GM19328 (cell line): ENCODE data around the gene VSIG8.
"Not testable (repeated sequence)": the region's sequence is repeated elsewhere in the genome, so short reads cannot be mapped to it uniquely, and the experiment has no call there.

ENCODE experiments used
- ATAC-seq: cut with Tn5 transposase; IDR thresholded peaks from one replicate; pipeline ENCODE4 v1.9.1; 2021; ENCODE audit warnings: mild to moderate bottlenecking, moderate library complexity; ENCODE audit not compliant: unreplicated experiment

VSIG8 gene, protein sequence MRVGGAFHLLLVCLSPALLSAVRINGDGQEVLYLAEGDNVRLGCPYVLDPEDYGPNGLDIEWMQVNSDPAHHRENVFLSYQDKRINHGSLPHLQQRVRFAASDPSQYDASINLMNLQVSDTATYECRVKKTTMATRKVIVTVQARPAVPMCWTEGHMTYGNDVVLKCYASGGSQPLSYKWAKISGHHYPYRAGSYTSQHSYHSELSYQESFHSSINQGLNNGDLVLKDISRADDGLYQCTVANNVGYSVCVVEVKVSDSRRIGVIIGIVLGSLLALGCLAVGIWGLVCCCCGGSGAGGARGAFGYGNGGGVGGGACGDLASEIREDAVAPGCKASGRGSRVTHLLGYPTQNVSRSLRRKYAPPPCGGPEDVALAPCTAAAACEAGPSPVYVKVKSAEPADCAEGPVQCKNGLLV

DNA sequence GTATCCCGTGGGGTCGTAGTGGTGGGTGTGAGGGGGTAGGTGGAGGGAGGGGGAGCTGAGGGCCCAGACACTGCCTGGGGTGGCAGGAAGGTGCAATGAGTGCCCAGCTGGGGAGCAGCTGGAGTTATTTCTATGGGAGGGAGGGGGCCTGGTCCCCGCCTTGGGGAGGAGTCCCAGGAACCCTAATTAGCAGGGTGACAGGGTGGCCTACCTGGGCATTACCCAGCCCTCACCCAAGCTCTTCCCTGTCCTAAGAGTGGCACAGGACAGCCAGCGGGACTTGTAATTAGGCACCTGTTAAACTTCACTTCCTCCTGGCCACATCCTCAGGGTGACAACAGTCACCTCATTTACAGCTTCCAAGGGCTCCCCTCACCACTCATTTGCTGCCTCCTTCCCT lies at the start of gene VSIG8:
VSIG8 (minus strand) TSS at position 101 of the 400 bp plus-strand sequence. CDS start 136 bp downstream, outside the sequence.
- ATAC-seq: no peak

DNA sequence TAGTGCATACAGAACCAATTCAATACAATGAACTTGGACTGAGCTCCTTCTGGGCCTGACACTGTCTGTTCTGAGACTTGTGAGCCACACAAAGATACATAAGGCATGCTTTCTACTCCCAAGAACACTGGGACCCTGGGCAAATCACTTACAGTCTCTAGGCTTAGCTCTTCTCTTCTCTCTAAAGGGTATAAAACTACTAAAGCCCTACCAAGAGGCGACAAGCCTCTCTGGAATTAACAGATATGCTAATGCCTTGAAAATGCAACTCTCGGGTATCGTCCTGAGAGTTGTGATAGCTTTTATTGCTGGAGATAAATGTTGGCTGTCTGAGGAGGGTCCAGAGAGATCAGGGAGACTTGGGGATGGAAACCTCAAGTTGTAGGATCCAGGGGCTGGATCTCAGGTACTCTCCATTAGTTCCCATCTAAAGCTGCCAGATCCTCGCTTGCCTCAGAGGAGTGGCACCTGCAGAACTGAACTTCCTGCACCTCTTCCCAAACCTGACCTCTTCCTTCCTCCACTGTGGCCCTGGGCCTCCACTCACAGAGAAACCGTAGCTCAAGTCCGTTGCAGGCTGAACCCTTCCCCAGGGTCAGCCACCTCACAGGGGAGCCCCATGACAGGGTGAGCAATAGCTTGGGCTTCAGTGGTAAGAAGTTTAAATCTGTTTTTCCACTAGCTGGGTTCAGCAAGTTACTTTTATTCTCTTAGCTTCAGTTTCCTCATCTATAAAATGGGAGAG lies 49.0 kb upstream of the VSIG8 start:
- no peak for ATAC-seq

- no peak for ATAC-seq
Measured at GRCh38 chr1:159908031-159908940, 45.8 kb upstream of the VSIG8 start.

DNA sequence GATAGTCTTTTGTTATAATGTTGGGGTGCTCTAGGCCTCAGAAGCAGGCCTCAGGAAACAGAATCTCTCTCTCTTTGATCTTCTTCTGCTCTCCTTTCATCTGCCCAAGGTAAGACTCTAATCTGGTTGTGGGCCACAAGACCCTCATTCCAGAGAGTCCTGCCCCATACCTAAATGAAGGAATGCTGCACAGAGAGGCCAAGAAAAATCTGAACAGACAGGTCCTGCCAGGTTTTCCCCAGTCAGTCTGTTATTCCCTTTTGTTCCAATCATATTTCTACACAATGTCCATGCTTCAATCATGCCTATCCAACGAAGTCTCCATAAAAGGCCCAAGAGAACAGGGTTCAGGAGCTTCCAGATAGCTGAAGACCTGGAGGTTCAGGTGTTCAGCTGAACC lies 44.5 kb upstream of the VSIG8 start:
- no peak for ATAC-seq

- not testable (repeated sequence) for ATAC-seq
Measured at GRCh38 chr1:159904036-159904435, 41.6 kb upstream of the VSIG8 start.

GRCh38 chr1:159902541-159902940 lies 40.1 kb upstream of the VSIG8 start:
- ATAC-seq: no peak

- ATAC-seq: no peak
Measured at GRCh38 chr1:159900755-159901360, 38.4 kb upstream of the VSIG8 start.

DNA sequence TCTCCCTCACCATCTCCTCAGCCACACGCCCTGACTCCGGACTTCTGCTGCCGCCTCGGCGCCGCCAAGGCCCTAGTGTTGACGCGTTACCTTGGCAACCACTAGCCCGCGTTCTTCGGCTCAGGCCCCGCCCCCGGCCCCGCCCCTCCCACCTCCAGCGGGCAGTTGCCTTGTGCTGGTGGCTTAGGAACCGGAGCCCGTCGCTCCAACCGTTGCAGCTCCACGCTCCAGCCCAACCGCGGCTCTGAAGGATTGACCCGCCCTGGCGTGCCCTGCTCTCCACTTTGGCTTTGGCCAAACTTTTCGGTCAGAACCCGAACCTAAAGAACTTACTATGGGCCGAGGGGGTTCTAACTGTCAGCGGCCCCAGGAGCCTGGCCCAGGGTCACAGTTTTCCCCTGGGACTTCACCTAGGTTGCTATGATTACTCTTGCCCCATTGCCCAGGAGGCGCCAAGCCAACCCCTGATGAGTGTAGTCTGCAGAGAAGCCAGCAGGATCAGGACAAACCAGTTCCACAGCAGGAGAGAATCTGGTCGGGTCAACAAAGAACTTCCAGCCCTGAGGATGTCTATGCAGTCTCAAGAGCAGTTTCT lies 37.7 kb upstream of the VSIG8 start, which contains the start of gene CFAP45:
CFAP45 (minus strand) TSS at position 80 of the 595 bp plus-strand sequence; CDS start at position 13, 67 bp downstream.
- ATAC-seq: no peak

GRCh38 chr1:159899634-159900033 lies 37.2 kb upstream of the VSIG8 start:
- not testable (repeated sequence) for ATAC-seq

- ATAC-seq: no peak
Measured at GRCh38 chr1:159898527-159898926, 36.1 kb upstream of the VSIG8 start.

GRCh38 chr1:159897962-159898361 lies 35.5 kb upstream of the VSIG8 start:
- no peak for ATAC-seq

GRCh38 chr1:159896546-159896930 lies 34.1 kb upstream of the VSIG8 start:
- no peak for ATAC-seq

- ATAC-seq: no peak
Measured at GRCh38 chr1:159895836-159896545, 33.5 kb upstream of the VSIG8 start.

GRCh38 chr1:159895286-159895685 lies 32.8 kb upstream of the VSIG8 start:
- ATAC-seq: no peak

- no peak for ATAC-seq
Measured at GRCh38 chr1:159892944-159893343, 30.5 kb upstream of the VSIG8 start.

- ATAC-seq: no peak
Measured at GRCh38 chr1:159891275-159892157, 29.1 kb upstream of the VSIG8 start.

GRCh38 chr1:159890390-159890789 lies 27.9 kb upstream of the VSIG8 start:
- ATAC-seq: no peak

DNA sequence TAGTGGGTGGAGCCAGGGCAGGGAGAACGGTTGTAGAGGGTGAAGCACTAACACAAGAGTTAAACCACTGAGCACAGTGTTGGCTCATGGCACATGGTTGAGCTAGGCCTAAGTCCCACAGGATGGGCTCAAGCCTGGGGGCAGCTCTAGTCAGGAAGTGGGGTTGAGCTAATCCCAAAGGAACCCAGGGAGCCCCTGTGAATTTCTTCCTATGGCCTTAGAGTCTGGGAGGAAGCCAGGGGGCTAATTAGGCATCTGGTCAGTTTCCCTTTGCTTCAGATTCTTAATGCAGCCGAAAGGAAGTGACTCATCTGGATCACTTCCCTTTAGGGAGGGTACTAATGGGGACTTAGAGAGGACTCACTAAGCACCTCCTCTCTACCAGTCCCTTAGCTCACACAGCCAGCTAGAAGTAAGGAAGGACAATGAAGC lies 27.4 kb upstream of the VSIG8 start:
- peak; percentile 84 for ATAC-seq
